HG03103 (cell line): ENCODE measurements around the gene LRIT2.
"Not testable (repeated sequence)": the region's sequence is repeated elsewhere in the genome, so short reads cannot be mapped to it uniquely, and the experiment has no call there.

Experiments used
- ATAC-seq: cut with Tn5 transposase; IDR thresholded peaks from one replicate; pipeline ENCODE4 v1.9.1; 2021; ENCODE audit warnings: low read depth; ENCODE audit not compliant: unreplicated experiment

The LRIT2 gene

DNA sequence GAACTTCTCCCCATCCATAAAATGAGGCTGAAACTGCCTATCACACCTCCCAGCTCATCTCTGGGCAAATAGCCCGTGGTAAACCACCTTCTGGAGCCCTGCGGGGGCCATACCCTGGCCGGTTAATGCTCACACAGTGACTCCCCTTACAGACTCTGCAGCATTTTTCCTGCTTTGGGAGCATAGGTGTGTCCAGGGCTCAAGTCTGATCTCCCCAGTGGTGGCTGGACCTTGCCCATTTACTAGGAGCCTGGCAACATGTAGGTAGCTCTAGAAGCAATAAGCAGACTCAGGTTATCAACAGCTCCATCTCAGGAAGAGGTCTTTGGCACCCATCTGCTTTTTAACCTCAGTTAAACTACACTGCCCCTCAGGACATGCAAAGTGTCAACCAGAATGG is 36.5 kb downstream of the LRIT2 start:
- no peak for ATAC-seq

DNA sequence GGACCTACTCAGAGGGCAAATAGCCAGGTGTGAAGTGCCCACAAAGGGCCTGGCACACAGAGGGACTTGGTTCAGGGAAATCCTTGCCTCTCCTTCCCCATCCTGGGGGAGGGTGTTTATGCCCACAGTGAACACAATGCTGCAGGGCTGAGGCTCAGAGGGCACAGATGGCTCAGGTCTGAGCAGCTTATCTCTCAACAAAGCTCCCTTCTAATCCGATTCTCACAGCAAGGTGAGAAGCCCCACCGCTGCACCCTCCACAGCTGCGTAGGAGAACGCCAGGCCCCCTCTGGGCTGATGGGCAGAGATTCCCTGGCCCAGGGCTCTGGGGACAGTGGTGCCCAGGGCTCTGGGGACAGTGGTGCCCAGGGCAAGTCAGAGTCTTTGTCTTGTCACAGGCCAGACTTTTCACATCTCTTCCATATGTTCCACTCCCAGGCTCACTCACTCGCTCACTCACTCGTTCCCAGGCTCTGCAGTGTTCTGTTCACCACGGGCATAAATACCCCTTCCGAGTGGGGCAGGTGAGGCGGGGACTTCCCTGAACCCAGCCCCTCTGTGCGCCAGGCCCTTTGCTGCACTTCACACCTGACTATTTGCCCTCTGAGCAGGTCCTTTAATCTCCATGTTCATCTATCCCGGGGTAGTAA is 39.7 kb downstream of the LRIT2 start:
- ATAC-seq = no peak

DNA sequence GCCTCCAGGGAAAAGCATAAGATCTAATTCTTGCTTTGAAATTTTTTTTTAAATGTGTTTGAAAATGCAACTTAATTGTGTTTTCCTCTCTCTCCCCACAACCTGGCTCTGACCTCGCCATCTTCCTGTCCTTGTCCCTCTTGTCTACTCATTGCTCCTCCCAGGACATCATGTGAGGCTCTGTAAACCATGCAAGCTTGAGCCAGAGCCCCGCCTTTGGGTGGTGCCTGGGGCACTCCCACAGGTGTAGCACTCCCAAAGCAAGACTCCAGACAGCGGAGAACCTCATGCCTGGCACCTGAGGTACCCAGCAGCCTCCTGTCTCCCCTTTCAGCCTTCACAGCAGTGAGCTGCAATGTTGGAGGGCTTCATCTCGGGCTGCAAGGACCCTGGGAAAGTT is 40.8 kb downstream of the LRIT2 start:
- ATAC-seq = no peak

DNA sequence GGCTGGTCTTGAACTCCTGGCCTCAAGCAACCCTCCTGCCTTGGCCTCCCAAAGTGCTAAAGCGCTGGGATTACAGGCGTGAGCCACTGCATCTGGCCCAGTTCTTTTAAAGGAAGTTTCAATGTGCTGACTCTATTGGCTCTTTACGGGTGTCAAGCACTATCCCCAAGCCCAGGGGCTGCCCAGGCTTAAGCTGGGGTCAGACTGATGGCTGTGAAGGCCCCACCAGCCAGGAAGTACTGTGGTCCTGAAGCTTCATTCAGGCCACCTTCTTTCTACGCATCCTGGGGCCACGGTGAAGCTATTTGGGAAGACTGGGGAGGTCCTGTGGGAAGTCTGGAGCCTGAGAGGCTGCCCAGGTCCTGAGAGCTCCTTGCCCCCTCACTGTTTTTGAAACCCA is 43.7 kb downstream of the LRIT2 start:
- no peak for ATAC-seq

DNA sequence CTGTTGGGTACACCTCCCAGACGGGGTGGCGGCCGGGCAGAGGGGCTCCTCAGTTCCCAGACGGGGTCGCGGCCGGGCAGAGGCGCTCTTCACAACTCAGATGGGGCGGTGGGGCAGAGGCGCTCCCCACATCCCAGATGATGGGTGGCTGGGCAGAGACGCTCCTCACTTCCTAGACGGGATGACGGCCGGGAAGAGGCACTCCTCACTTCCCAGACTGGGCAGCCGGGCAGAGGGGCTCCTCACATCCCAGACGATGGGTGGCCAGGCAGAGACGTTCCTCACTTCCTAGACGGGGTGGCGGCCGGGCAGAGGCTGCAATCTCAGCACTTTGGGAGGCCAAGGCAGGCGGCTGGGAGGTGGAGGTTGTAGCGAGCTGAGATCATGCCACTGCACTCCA is 45.0 kb downstream of the LRIT2 start:
- not testable (repeated sequence) for ATAC-seq

DNA sequence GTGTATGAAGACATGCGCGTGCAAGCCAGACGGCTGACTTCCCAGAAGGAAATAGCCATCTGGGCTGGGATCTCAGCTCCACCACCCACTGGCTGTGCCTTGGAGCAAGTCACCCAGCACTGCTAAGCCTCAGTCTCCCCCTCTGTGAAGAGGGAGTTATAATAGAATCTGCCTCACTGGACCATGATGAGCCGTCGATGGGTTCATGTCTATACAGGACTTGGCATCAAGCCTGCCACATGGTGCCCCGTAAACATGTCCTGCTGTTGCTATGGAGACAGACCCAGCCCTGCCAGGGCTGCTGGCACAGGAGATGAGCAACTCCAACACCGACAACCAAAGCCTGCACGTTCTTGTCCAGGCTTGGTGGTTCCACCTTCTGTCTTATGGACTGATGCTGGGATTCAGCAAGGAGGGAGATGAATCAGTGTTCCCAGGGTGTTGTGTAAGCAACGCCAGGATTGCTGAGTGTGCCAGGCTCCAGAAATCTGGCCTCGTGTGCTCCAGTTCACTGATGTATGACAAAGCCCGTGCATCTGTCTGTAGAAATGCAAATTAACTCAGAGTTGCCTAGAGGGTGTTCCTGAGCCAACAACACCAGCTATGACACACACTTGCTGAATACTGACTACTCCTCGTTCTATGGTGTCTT is 46.2 kb downstream of the LRIT2 start:
- ATAC-seq = peak; percentile 86

DNA sequence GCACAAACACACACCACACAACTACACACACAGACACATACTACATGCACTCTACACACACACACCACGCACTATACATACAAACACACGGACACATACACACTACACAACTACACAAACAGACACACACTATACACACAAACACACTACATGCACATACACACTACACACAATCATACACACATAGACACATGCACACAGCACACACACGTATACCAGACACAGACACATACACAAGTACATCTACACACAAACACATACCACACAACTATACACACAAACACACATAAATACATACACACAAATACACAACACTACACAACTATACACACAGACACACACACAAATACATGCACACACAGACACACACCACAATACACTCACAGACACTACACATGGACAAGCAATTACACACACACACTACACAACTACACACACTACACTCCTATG is 47.2 kb downstream of the LRIT2 start:
- ATAC-seq = no peak

DNA sequence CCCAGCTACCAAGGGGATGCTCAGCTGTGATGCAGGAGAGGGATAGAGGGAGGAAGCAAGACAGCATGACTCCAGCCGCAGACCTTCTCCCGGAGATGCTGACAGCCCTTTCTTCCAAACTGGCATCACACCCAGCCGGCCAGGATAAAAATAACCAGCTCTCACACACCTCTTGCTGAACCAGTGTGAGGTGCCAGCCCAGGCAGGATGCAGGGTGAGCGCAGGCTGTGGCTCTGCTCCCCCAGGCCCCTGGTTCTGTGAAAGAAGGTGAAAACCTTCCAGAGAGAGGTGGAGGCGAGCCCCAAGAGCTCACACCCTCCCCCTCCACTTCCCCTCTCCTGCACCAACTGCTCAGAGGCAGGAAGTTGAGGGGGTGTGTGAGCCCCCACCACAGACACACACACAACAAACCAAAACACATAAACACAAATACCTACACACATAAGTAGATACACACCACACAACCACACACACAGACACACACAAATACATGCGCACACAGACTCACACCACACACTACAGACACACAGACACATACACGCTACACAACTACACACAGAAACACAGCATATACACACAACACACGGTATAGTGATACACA is 47.7 kb downstream of the LRIT2 start:
- ATAC-seq = peak; percentile 59

DNA sequence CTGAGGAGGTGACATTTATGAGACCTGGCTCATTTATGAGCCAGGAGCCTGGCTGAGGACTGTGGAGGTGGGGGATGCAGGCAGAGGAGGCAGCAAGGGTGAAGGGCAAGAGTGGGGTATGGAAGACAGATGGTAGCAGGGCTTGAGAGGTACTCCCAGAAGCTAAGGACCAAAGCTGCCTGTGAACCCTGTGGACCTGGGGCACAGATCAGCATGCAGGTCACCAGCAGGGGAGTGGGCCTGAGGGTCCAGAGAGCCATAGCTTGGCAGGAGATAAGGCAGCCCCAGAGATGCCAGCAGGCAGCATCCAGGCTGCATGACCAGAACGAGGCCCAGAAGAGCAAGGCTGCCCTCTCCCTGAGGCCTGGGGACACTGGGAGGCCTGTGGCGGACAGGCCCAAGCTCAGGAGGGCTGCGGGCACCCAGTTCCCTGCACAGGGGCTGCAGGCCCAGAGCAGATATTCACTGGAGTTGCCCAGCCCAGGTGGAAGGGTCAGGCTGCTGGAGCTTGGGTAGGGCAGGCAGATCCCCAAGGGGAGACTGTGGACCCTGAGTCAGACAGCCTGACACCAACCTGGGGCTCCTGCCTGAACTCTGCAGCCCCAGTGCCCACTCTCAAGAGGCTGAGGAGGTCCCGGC is 48.4 kb downstream of the LRIT2 start:
- ATAC-seq = no peak

DNA sequence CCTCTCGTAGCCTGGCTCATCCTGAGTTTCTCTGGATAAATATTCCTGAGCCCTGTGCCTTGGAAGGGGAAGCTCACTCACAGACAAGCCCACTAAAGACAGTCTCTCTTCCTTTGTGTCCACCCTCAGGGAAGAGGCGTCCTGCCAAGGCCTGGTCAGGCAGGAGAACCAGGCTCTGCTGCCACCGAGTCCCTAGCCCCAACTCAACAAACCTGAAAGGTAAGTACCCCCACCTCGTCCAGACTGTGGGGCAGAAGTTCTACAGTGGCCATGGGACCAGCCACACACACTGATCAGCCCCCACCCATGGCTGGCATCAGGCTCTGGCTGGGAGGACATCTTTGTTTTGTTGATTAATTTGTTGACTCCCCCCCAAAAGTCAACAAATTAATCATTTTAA is 49.0 kb downstream of the LRIT2 start:
- no peak for ATAC-seq

DNA sequence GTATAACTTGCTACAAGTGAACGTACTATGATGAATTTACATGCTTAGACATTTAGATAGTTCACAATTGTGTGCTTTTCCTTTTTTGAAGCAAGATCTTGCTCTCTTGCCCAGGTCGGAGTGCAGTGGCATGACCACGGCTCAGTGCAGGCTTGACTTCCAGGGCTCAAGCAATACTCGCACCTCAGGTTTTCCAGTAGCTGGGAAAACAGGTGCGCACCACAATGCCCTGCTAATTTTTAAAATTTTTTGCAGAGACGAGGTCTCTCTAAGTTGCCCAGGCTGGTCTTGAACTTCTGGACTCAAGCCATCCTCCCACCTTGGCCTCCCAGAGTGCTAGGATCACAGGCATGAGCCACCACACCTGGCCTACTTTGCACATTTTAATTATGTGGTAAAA is 49.9 kb downstream of the LRIT2 start:
- ATAC-seq = no peak

DNA sequence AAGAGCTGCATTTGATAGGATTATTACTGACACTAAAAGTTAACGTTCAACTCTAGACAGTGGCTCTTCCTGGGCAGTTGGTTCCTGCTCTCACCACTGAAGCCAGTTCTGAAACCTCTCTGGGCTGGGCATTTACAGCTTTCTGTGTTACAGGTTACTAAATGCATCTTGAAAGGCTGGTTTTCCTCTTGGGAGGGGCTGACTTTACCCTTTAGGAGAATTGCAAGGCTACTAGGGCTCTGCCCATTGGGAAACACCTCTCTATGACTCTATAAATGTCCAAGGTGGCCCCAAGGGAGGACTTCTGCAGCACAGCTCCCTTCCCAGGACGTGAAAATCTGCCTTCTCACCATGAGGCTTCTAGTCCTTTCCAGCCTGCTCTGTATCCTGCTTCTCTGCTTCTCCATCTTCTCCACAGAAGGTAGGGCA is 51.8 kb downstream of the LRIT2 start, which contains the start of gene GPR15LG:
Gene GPR15LG, plus strand, starts transcription at position 301 of the 429 bp plus-strand sequence. Its CDS starts 51 bp downstream, at position 352.
- no peak for ATAC-seq

DNA sequence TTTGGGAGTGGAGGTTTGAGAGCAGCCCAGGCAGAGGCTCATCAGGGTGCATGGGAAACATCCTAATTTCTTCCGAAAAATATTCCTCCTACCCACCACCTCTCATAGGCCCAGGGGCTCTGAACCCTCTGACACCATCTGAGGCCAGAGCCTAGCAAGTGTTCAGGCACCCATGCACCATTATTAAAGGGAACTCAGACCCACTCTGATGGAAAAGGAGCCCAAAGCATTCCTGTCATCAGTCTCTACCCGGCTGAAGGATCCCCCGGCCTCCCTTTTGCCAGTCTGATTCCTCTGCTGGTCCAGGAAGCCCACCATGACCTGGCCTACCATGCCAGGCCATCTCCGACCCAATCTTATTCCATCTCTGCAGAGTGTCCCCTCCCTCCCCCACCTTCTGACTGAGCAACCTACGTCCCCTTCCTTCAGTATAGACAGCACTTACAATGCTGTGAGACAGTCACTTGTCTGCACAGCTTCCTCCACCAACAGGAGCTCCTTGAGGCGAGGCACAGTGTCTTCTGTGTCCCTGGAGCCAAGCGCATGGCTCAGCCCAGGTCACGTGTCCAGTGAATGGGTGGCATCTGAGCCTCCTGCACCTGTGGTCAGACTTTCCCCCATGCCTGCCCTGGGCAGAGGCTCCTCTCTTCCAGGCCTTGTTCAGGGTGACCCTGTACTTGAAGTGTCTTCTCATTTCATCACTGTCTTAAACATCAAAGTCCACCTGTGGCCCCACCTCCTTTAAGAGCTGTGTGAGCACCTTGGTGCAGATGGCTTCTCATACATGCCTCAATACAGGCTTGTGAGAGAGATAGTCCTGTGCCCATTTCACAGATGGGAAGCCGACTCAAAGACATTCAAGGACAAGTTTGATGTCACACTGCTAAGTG is 52.6 kb downstream of the LRIT2 start:
- peak; percentile 57 for ATAC-seq

DNA sequence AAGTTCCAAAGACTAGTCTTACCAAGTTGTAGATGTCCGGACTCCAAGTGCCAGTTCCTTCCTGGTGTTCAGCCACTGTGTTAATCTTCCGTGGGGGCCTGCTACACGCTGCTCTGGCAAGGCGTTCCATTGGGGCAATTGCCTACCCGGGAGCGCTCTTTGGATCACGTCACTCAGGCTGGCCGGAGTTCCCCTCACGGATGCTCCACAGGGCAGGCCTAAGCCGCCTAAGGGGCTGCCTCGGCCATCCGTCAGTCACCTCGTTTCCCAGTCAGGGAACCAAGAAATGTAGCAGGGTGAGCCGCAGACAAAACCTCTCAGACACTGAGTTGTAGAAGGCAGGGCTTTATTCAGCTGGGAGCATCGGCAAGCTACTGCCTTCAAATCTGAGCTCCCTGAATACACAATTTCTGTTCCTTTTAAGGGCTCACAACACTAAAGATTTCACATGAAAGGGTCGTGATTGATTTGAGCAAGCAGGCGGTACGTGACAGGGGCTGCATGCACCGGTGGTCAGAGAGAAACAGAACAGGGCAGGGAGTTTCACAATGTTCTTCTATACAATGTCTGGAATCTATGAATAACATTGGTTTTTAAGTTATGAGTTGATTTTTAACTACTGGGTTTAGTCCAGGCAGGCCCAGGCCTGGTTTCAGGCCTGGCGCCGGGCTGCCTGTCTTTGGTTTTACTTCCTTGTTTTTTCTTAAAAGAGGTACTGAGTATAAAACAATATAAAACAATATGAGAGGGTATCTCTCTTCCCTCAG is 53.5 kb downstream of the LRIT2 start:
- ATAC-seq = peak; percentile 24

DNA sequence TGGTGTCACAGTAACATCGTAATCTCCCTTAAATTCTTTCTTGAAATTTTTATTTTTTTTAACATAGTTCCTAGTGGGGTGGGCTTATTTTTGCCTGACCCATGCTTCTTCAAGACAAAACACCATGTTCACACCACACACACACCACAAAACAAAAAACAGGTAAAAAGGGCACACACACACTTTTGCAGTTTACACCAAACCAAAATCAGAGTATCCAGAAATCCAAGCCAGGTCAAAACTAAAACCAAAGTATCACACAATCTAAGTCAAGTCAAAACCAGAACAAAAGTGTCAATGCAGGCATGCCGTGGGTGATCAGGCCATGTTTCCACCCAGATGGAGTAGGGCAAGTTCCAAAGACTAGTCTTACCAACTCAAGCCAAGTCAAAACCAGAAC is 54.1 kb downstream of the LRIT2 start:
- ATAC-seq = not testable (repeated sequence)
